ES-I3 (cell line): ENCODE measurements around the gene DNAJC8.

Experiments used
- H3K36me3 ChIP-seq: 2 replicates; pipeline ENCODE4 v1.6.1; 2013; ENCODE audit warnings: mild to moderate bottlenecking, low read length, control low read depth, moderate library complexity; ENCODE audit not compliant: insufficient read depth
- H3K4me1 ChIP-seq: 2 replicates; pipeline ENCODE4 v1.6.1; 2013; ENCODE audit warnings: mild to moderate bottlenecking, control low read depth, low read length; ENCODE audit not compliant: insufficient read depth
- H3K9ac ChIP-seq: 2 replicates; pipeline ENCODE4 v1.6.1; 2013; ENCODE audit warnings: low read depth, mild to moderate bottlenecking, low read length, moderate library complexity
- H3K9me3 ChIP-seq: 2 replicates; pipeline ENCODE4 v1.6.1; 2013; ENCODE audit warnings: mild to moderate bottlenecking, low read length, moderate library complexity; ENCODE audit not compliant: control insufficient read depth, insufficient read depth

The DNAJC8 gene

DNA sequence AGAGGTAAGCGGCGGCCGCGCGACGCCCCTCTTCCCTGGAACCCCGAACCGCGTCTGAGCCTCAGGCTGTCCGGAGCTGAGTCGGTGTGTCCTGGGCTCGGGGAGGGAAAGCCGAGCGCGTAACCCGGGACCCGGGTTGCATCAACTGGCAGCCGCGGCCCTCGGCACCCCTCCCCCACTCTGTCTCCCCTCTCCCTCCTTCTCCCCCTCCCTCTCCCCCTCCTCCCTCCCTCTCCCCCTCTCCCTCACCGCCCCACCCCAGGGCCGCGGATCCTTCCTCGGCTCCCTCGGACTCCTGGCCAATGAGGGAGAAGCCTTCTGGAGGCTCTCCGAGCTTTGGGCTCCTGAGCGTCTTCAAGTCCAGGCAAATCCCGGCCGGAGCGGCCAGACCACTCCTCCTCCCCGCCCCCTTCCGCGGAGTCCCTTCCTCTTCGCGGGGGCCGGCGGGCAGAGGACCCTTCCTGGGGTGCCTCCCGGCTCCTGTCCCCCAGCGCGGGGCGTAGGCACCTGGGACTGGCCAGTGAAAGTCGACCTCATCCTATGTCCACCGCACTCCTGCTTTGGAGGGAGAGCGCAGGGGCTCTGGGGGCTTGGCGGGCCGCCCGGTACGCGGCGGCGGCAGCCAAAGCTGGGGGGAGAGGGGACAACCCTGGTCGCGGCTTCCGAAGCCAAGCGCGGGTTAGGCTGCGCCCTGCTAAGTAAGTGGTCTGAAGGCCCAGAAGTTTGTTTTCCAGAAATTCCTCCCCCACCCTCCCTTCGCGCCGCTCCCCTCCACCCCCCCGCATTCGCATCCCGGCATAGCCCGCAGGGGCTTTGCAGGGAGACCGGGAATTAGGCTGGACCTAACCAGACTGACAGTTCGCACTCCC is 27.3 kb upstream of the DNAJC8 start:
- H3K9me3 ChIP-seq, result no peaks in the 10 kb centered on the region
- H3K4me1 ChIP-seq, result peaks cover 36% of the 10 kb centered on the region
- H3K9ac ChIP-seq, result peak overlapping the region; percentile 100
- H3K36me3 ChIP-seq, result peaks cover 7% of the 10 kb centered on the region; the same call in 1 of the 2 replicates

DNA sequence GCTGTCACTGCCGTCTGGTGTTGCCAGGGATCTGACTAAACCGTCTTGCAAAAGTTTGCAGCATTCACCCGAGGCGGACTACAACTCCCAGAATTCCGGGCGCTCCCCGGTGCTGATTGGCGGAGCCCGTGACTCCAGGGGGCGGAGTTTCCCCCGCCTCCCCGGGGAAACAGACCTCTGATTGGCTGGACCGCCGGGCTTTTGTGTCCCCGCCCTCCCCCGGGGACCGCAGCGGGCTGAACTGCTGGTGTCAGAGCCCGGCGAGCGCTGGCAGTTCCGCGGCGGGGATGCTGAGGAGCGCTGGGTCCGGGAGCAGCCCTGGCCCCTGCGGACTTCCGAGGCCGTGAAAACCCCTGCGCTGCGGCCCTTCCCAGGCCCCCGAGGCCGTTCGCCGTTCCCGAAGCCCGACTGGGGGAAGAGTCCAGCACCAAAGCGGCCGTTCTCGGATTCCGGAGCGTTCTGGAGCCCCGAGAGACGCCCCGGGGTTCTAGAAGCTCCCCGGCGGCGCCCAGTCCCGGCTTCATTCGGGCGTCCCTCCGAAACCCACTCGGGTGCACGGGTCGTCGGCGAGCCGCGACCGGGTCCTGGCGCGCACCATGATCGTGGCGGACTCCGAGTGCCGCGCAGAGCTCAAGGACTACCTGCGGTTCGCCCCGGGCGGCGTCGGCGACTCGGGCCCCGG is 26.6 kb upstream of the DNAJC8 start, which contains the start of gene SESN2:
TSS of gene SESN2 (plus strand) at position 267 of the 682 bp plus-strand sequence. CDS start at position 597, 330 bp downstream.
- Histone ChIP-seq H3K36me3 (peaks cover 7% of the 10 kb centered on the region; the same call in 1 of the 2 replicates), H3K4me1 (peaks cover 28% of the 10 kb centered on the region), H3K9me3 (no peaks in the 10 kb centered on the region), H3K9ac (peak within 1 kb of the TSS; percentile 100)

DNA sequence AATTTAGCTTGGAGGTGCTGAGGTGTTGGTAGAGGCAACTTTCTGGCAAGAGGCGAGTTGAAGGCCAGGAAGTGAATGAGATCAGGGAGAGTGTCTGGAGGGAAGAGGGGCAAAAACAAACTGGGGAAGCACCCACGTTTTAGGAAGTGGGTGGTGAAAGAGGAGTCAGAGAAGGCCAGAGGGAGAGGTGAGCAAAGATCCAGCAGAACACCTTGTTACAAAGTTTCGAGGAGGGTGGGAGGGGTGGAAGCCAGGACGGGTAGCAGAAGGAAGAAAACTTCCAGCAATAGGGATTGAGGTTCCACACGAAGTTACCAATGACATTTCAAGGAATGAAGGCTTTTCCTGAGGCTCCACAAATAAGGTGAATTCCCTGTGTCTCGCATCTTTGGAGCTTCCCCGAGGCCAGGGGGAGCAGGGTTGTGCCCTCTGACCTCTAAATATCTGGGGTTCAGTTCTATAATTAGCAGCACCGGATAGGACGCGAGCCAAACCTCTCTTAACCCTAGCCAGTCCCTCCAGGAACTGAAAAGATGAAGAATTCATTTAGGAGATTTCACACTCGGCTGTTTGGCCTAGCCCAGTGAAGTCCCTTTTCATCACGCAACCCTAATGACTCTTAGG is 25.9 kb upstream of the DNAJC8 start:
- Histone ChIP-seq H3K9ac (peak overlapping the region; percentile 49), H3K9me3 (no peaks in the 10 kb centered on the region), H3K4me1 (peaks cover 21% of the 10 kb centered on the region), H3K36me3 (peaks cover 7% of the 10 kb centered on the region; the same call in 1 of the 2 replicates)

DNA sequence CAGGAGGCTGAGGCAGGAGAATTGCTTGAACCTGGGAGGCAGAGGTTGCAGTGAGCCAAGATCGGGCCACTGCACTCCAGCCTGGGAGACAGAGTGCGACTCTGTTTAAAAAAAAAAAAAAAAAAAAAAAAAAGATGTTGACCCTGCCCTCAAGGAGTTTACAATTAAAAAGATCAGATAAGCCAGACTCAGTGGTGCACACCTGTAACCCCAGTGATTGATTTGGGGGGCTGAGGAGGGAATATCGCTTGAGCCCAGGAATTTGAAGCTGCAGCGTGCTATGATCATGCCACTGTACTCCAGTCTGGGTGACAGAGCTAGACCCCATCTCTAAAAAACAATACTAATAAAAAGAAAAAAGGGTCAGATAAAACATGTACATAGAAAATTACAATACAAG is 24.9 kb upstream of the DNAJC8 start:
- Histone ChIP-seq H3K4me1 (peaks cover 11% of the 10 kb centered on the region; the same call in 1 of the 2 replicates), H3K36me3 (peaks cover 4% of the 10 kb centered on the region; the same call in 1 of the 2 replicates), H3K9ac (no peak overlapping the region), H3K9me3 (no peaks in the 10 kb centered on the region)

DNA sequence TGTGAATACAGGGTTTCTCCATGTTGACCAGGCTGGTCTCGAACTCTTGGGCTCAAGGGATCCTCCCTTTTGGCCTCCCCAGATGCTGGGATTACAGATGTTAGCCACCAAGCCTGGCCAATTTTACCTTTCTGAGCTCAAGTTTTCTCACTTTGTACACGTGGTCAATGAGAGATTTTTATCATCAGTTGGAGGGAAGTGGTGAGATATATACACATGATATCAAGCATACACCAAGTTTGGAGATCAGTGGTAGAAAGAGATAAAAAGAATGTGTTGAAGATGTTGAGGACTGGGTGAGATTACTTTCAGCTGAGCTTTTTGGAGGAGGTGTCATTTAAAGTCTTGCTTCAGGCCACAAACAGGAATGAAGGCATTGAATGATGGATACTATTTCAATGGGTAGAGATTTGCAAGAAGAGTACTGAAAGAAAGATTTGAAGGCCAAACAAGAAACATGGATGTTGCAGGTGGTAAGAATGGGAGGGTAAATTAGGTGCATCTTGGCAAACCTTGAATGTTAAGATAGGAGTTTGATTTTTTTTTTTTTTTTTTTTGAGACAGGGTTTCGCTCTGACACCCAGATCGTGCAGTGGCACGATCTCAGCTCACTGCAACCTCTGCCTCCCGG is 23.5 kb upstream of the DNAJC8 start:
- no peak overlapping the region for H3K9ac ChIP-seq
- H3K36me3 ChIP-seq, result peaks cover 3% of the 10 kb centered on the region; the same call in 1 of the 2 replicates
- no peaks in the 10 kb centered on the region for H3K9me3 ChIP-seq
- peaks cover 8% of the 10 kb centered on the region; the same call in 1 of the 2 replicates for H3K4me1 ChIP-seq

DNA sequence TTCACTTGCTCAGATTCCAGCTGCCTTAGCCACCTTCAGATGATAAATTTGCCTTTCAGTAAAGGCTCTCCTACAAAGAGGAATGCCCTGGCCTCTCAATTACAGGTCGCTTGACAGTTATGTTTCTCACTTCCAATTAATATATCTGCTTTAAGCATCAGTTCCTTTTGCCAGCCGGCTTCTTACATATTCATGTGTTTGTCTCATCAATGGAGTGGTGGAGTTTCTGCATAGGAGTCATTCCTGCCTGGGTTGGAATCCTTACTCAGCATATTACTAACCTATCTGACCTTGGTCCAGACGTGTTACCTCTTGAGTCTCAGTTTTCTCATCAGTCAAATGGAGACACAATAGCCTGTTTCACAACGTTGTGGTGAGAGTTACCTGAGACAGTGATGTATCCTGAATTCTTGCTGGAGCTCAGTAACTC is 17.1 kb upstream of the DNAJC8 start:
- H3K9ac ChIP-seq, result no peak overlapping the region
- no peaks in the 10 kb centered on the region for H3K36me3 ChIP-seq
- peaks cover 23% of the 10 kb centered on the region for H3K4me1 ChIP-seq
- H3K9me3 ChIP-seq, result no peaks in the 10 kb centered on the region

DNA sequence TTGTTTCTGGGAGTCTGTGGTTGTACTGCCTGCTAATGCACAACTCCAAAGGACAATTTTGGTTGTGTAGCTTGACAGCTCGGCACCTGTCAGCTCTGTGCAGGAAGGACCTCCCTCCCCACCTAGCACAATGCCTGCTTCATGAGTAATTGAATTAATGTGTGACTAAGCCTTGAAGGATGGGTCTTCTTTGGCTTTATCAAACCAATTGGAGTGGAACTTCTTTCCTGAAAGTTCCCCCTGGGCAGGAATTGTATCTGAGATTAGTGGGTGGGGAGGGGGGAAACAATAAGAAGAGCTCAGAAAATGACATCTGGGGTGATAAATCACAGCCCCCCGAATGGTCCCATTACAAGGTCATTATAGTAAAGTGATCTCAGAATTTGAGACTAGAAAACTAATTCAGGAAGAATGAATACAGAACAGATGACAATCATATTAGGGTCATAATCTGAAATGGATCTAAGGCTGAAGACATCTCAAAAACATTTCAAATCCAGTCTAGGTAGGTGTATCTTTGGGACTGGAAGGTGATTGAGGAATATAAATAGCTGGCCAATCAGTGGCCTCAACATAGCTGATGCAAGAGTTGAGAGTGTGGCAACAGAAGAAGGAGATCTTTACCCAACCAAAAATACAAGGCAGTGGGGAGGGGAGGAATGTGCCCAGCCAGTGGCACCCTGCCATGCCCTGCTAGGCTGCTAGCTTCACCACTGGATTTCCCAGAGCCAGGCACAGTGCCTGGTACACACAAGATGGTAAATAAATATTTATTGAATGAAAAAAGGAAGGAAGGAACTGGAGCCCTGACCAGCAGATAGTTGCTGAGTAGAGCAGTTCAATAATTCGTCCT is 16.4 kb upstream of the DNAJC8 start:
- peaks cover 23% of the 10 kb centered on the region for H3K4me1 ChIP-seq
- H3K36me3 ChIP-seq, result no peaks in the 10 kb centered on the region
- H3K9ac ChIP-seq, result peak overlapping the region; percentile 87
- no peaks in the 10 kb centered on the region for H3K9me3 ChIP-seq

DNA sequence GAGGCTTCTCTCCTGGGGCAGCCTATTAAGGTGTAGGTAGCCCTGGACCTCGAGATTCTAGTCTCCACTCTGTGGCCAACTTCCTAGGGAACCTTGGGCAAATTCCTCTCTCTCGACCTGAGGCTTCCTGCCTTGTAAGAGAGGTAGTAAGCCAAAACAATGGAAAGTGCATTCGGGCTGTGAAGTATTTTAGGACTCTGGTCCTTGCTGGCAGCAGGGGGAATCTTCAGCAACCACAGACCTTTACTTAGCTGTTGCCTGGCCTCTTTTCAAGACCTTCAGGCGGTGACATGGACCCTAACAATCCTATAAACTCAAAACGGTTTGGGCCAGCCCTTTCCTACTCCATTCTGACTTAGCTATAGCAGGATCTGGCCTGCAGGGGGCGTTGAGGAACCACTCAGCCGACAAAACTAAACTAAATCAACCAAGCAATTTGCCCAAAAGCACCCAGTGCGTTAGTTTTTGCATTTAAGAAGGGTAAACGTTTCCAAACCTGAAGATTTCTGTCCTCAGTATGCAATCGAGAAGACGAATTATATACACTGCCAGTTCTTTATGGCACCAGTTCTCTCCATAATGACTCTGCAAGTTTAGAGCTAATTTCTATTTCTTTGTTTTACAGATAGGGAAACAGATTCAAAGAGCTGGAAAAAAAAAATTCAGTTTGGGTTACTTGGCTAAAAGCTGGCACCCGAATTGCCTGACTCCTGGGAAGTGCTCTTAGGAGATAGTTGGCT is 15.6 kb upstream of the DNAJC8 start:
- peak overlapping the region; percentile 87 for H3K9ac ChIP-seq
- H3K4me1 ChIP-seq, result peaks cover 23% of the 10 kb centered on the region
- no peaks in the 10 kb centered on the region for H3K9me3 ChIP-seq
- no peaks in the 10 kb centered on the region for H3K36me3 ChIP-seq

DNA sequence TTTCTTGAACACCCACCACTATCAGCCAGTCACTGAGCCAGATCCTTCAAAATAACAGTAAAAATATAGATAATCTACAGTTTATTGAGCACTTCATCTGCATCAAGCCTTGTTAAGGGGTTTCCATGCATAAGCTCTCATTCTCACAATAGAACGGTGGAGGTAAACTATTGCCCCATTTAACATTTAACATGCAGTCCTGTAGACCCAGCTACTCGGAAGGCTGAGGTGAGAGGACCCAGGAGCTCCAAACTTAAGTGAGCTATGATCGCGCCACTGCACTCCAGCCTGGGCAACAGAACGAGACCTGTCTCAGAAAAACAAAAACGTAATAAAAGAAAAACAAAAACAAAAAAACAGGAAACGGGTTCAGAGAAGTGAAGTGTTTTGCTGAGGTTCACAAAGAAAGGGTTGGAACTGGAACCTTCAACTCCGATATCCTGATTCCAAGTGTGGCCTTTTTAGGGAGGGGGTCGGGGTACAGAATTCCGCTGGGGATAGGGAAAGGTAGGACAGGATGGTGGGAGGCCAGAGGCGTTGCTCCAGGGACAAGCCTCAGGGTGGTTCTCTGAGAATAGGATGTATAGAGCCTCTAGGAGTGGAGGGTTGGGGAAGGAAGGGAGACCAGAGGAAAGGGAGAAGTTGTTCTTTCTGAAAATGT is 14.9 kb upstream of the DNAJC8 start:
- Histone ChIP-seq H3K9me3 (no peaks in the 10 kb centered on the region), H3K4me1 (peaks cover 23% of the 10 kb centered on the region), H3K9ac (peak overlapping the region; percentile 87), H3K36me3 (no peaks in the 10 kb centered on the region; the same call in none of the 2 replicates)

DNA sequence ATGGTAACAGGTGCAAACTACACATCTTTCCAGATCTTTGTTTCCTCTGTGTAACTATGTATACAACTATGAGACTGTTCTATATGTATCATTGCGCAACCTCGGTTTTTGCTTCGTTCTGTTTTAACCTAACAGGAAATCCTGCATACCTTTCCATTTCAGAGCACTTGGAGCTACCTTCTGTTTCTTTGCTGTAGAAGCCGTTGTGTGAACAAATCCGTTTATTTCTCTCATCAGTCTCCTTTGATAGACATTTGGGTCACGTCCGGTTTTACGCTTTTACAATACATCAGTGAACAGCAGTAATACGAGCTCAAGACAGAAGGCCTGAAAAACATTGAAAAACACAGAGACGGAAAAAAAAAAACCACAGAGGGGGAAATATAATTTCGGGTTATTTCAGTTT is 13.6 kb upstream of the DNAJC8 start:
- H3K9me3 ChIP-seq, result no peaks in the 10 kb centered on the region
- peaks cover 23% of the 10 kb centered on the region for H3K4me1 ChIP-seq

DNA sequence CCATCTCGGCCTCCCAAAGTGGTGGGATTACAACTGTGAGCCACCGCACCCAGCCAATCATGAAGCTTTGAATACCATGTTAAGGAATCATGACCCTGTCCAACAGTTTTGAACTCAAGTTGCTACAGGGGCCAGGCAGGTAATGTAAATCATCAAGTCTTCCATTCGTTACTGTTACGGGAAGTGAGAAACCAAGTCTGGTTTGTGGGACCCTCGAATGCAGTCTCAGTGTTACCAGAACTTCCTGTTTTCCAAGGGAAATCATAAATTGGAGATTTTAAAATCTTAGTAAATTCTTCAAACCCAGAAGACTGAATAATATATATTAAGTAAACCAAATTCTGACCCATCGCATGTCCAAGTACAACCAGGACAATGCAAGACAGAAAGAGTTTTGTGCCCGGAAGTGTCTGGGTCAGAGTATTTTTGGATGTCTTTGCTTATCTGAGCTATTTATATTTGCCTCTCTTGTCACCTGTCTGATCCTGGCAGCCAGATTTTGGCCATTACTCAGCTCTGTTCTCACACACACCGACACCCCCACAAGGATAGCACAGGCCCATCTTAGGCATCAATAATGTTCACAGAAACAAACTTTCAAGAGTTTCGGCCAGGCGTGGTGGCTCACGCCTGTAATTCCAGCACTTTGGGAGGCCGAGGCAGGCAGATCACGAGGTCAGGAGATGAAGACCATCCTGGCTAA is 11.9 kb upstream of the DNAJC8 start:
- Histone ChIP-seq H3K36me3 (no peaks in the 10 kb centered on the region; the same call in none of the 2 replicates), H3K9me3 (no peaks in the 10 kb centered on the region), H3K9ac (no peak overlapping the region), H3K4me1 (peaks cover 18% of the 10 kb centered on the region)

More for the DNA sequence above, 13.6 kb upstream of the DNAJC8 start:
- H3K9ac ChIP-seq, result peak overlapping the region; percentile 87
- no peaks in the 10 kb centered on the region; the same call in none of the 2 replicates for H3K36me3 ChIP-seq
